AG04450 (cell line): ENCODE data around the gene MX2. TPM values are rescaled to one million over a fixed set of nuclear protein-coding genes. Genes with fewer than 3 reads are reported as not detected.
"Not testable (repeated sequence)": the region's sequence is repeated elsewhere in the genome, so short reads cannot be mapped to it uniquely, and the experiment has no call there.

Source experiments
- CTCF ChIA-PET: fragments of 300-600, 350-600 bp; formaldehyde crosslinking; extraction: SDS; loops from one replicate; lab custom pipeline; 2022; ENCODE audit warnings: antibody characterized with exemption, inconsistent platforms; lab: Charles Lee
- POLR2A ChIA-PET: fragments of 350-600 bp; formaldehyde crosslinking; extraction: SDS; loops from one replicate; lab custom pipeline; 2021; ENCODE audit warnings: antibody characterized with exemption, inconsistent platforms; lab: Yijun Ruan, JAX
- DNase-seq: peaks from one replicate; pipeline ENCODE4 v3.0.0-alpha.2; 2011; ENCODE audit warnings: low read depth, low spot score
- H3K27ac ChIP-seq: one replicate; pipeline ENCODE4 v1.5.1; 2012; ENCODE audit warnings: low read depth, low read length, control low read depth
- H3K27me3 ChIP-seq: one replicate; pipeline ENCODE4 v1.6.0; 2012; ENCODE audit warnings: low read length; ENCODE audit not compliant: control insufficient read depth, insufficient read depth
- H3K4me3 ChIP-seq: 2 replicates; pipeline ENCODE4 v1.5.1; 2011; ENCODE audit warnings: mild to moderate bottlenecking, low read depth, low read length, control low read depth
- H3K9me3 ChIP-seq: 2 replicates; pipeline ENCODE4 v1.5.1; 2012; ENCODE audit warnings: low read length; ENCODE audit not compliant: control insufficient read depth, insufficient read depth
- polyA minus RNA-seq: library from RNA; depleted of rRNA, polyadenylated mRNA; stranded (reverse); fragments of >200 nt; gene quantifications from 2 replicates; pipeline ENCODE4 v1.2.3, GENCODE V29; 2011; rRNA and poly(A)+ RNA removed
- polyA plus RNA-seq: library from polyadenylated mRNA; depleted of rRNA; stranded (reverse); fragments of >200 nt; gene quantifications from 2 replicates; pipeline ENCODE4 v1.2.3, GENCODE V29; 2011; rRNA removed
- TF ChIP-seq, protein P1 (sequence below): IDR thresholded peaks from 2 replicates; pipeline ENCODE4 v1.5.1; 2011; ENCODE audit warnings: low read depth, low read length, control low read depth, inconsistent platforms

MX2 gene, protein sequence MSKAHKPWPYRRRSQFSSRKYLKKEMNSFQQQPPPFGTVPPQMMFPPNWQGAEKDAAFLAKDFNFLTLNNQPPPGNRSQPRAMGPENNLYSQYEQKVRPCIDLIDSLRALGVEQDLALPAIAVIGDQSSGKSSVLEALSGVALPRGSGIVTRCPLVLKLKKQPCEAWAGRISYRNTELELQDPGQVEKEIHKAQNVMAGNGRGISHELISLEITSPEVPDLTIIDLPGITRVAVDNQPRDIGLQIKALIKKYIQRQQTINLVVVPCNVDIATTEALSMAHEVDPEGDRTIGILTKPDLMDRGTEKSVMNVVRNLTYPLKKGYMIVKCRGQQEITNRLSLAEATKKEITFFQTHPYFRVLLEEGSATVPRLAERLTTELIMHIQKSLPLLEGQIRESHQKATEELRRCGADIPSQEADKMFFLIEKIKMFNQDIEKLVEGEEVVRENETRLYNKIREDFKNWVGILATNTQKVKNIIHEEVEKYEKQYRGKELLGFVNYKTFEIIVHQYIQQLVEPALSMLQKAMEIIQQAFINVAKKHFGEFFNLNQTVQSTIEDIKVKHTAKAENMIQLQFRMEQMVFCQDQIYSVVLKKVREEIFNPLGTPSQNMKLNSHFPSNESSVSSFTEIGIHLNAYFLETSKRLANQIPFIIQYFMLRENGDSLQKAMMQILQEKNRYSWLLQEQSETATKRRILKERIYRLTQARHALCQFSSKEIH
- polyA plus RNA-seq (0.76 and 0.82 TPM in 2 replicates), polyA minus RNA-seq (0.83 and 0.87 TPM in 2 replicates)

GRCh38 chr21:41361786-41362604 lies at the start of gene MX2:
MX2 (plus strand) TSS chr21:41362027; CDS start chr21:41376907, 14,880 bp downstream.
- TF ChIP-seq, protein P1, sequence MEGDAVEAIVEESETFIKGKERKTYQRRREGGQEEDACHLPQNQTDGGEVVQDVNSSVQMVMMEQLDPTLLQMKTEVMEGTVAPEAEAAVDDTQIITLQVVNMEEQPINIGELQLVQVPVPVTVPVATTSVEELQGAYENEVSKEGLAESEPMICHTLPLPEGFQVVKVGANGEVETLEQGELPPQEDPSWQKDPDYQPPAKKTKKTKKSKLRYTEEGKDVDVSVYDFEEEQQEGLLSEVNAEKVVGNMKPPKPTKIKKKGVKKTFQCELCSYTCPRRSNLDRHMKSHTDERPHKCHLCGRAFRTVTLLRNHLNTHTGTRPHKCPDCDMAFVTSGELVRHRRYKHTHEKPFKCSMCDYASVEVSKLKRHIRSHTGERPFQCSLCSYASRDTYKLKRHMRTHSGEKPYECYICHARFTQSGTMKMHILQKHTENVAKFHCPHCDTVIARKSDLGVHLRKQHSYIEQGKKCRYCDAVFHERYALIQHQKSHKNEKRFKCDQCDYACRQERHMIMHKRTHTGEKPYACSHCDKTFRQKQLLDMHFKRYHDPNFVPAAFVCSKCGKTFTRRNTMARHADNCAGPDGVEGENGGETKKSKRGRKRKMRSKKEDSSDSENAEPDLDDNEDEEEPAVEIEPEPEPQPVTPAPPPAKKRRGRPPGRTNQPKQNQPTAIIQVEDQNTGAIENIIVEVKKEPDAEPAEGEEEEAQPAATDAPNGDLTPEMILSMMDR, result no peak
- H3K27ac ChIP-seq, result peak within 1 kb of the TSS; percentile 39
- ChIA-PET POLR2A (no interaction called here), CTCF (no interaction called here)
- H3K27me3 ChIP-seq, result peaks cover 7% of the 10 kb centered on the region
- DNase-seq, result peak; percentile 37
- no peaks in the 10 kb centered on the region; the same call in 1 of the 2 replicates for H3K9me3 ChIP-seq
- H3K4me3 ChIP-seq, result no peak within 1 kb of the TSS

DNA sequence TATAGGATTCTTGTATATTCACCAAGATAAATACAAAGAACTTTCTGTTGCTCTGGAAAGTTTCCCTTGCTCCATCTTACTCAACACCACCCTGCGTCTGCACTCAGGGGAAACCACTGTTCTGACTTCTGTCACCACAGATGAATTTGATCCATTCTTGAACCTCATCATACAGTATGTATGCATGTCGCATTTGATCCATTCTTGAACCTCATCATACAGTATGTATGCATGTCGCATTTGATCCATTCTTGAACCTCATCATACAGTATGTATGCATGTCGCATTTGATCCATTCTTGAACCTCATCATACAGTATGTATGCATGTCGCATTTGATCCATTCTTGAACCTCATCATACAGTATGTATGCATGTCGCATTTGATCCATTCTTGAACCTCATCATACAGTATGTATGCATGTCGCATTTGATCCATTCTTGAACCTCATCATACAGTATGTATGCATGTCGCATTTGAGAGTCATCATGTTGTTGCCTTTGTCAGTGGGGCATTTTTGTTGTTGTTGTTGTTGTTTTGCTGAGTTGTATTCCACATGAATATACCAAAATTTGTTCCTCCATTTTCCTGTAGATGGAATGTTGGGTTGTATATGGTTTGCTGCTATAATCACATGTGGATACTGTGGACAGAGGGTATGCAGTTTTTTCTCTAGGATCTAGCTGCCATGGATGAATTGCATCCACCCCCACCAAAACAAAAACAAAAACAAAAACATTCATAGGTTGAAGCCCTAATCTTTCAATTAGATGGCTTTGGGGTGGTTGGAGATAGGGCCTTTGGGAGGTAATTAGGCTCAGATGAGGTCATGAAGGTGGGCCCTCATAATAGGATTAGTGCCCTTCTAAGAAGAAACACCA lies 48.3 kb upstream of the MX2 start:
- H3K4me3 ChIP-seq, H3K9me3 ChIP-seq, H3K27ac ChIP-seq, DNase-seq, POLR2A ChIA-PET, CTCF ChIA-PET: not testable (repeated sequence)
- H3K27me3 ChIP-seq, result peaks cover 20% of the 10 kb centered on the region

- H3K9me3 ChIP-seq, result no peaks in the 10 kb centered on the region
- TF ChIP-seq, protein P1, result no peak
- POLR2A ChIA-PET, result no interaction called here
- peaks cover 22% of the 10 kb centered on the region for H3K27me3 ChIP-seq
- DNase-seq, result no peak
- H3K4me3 ChIP-seq, result no peak overlapping the region
- H3K27ac ChIP-seq, result no peak overlapping the region
- CTCF ChIA-PET, result no interaction called here
Observed at GRCh38 chr21:41315726-41316125, 46.1 kb upstream of the MX2 start.

GRCh38 chr21:41316200-41317062 lies 45.4 kb upstream of the MX2 start, which contains the start of gene FAM3B:
FAM3B (plus strand) TSS chr21:41316801; CDS start chr21:41316880, 79 bp downstream.
- ChIA-PET CTCF (no interaction called here), POLR2A (no interaction called here)
- DNase-seq, result no peak
- TF ChIP-seq, protein P1, result no peak
- H3K9me3 ChIP-seq, result no peaks in the 10 kb centered on the region
- H3K4me3 ChIP-seq, result no peak within 1 kb of the TSS
- H3K27me3 ChIP-seq, result peaks cover 22% of the 10 kb centered on the region
- no peak within 1 kb of the TSS for H3K27ac ChIP-seq
